ENCODE measurements around the gene ABCA7.

The ABCA7 gene

GRCh38 chr19:1035998-1036621 is 3.8 kb upstream of the ABCA7 start:
- in situ Hi-C loops (cut with MboI; ENCODE audit: low sequenced_read_pairs) = no loop called here

GRCh38 chr19:1037621-1038064 is 2.3 kb upstream of the ABCA7 start:
- in situ Hi-C loops (cut with MboI; ENCODE audit: low sequenced_read_pairs) = no loop called here

- in situ Hi-C loops (cut with MboI; ENCODE audit: low sequenced_read_pairs) = no loop called here
These were observed 795 bp upstream of the ABCA7 start for GRCh38 chr19:1038978-1039645.

GRCh38 chr19:1040476-1041271 is 767 bp downstream of the ABCA7 start:
- in situ Hi-C loops (cut with MboI; ENCODE audit: low sequenced_read_pairs) = no loop called here

- in situ Hi-C loops (cut with MboI; ENCODE audit: low sequenced_read_pairs) = no loop called here
These were observed 1.4 kb downstream of the ABCA7 start for GRCh38 chr19:1041272-1041834.

GRCh38 chr19:1041835-1042685 is 2.2 kb downstream of the ABCA7 start:
- in situ Hi-C loops (cut with MboI; ENCODE audit: low sequenced_read_pairs) = no loop called here

GRCh38 chr19:1042689-1043511 is 3.0 kb downstream of the ABCA7 start:
- in situ Hi-C loops (cut with MboI; ENCODE audit: low sequenced_read_pairs) = no loop called here

- in situ Hi-C loops (cut with MboI; ENCODE audit: low sequenced_read_pairs) = no loop called here
These were observed 5.3 kb downstream of the ABCA7 start for GRCh38 chr19:1045247-1045603.

GRCh38 chr19:1046117-1046626 is 6.3 kb downstream of the ABCA7 start:
- in situ Hi-C loops (cut with MboI; ENCODE audit: low sequenced_read_pairs) = no loop called here

- in situ Hi-C loops (cut with MboI; ENCODE audit: low sequenced_read_pairs) = no loop called here
These were observed 7.2 kb downstream of the ABCA7 start for GRCh38 chr19:1046836-1047695.

- in situ Hi-C loops (cut with MboI; ENCODE audit: low sequenced_read_pairs) = no loop called here
These were observed 7.8 kb downstream of the ABCA7 start for GRCh38 chr19:1047696-1048147.

GRCh38 chr19:1049106-1049505 is 9.2 kb downstream of the ABCA7 start:
- in situ Hi-C loops (cut with MboI; ENCODE audit: low sequenced_read_pairs) = no loop called here

- in situ Hi-C loops (cut with MboI; ENCODE audit: low sequenced_read_pairs) = no loop called here
These were observed 9.9 kb downstream of the ABCA7 start for GRCh38 chr19:1049800-1050199.

GRCh38 chr19:1050989-1051788 is 11.3 kb downstream of the ABCA7 start:
- in situ Hi-C loops (cut with MboI; ENCODE audit: low sequenced_read_pairs) = no loop called here

GRCh38 chr19:1051791-1052190 is 11.9 kb downstream of the ABCA7 start:
- in situ Hi-C loops (cut with MboI; ENCODE audit: low sequenced_read_pairs) = no loop called here

GRCh38 chr19:1052349-1052975 is 12.6 kb downstream of the ABCA7 start:
- in situ Hi-C loops (cut with MboI; ENCODE audit: low sequenced_read_pairs) = no loop called here
